ENCODE data around the gene NT5C1B.
A peak's percentile ranks its signal among the peaks of the same experiment; 100 is the strongest.

The NT5C1B gene

DNA sequence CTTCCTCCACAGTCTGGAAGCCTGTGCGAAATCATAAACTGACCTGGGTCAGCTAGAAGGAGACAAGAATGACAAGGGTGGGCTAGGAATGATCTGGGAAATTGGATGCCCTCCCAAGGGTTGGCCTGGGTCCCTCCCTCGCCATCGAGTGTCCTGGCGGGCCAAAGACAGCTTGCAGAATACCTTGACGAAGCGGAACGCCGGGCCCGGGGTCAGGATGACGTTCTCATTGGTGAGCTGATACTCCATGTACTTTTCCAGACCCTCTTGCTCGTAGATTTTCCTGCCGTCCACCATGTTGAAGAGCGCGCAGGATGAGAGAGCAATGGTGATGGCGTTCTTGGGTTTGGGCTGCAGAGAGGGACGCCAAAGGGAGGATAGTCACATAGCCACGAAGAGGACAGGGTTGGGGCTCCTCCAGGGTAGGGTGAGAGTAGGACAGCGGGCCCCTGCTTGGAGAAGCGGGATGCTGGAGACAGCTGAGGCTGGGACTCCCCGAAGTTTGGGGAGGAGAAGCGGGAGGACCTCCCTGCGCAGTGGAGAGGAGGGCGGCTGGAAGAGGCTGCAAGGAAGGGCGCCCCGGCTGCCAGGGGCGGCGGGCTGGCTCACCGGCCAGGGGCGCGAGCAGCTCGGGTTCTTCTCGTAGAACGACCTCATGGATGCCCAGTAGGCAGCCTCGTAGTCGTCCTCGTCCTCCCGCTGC lies 5.3 kb downstream of the NT5C1B start:
- H3K36me3 ChIP-seq = no peaks in the 10 kb centered on the region
- peaks cover 0 to 5% (median 0%) of the 10 kb centered on the region in 3 donors for H3K9me3 ChIP-seq
- no peaks in the 10 kb centered on the region for H3K27me3 ChIP-seq
- TF ChIP-seq, protein P1, sequence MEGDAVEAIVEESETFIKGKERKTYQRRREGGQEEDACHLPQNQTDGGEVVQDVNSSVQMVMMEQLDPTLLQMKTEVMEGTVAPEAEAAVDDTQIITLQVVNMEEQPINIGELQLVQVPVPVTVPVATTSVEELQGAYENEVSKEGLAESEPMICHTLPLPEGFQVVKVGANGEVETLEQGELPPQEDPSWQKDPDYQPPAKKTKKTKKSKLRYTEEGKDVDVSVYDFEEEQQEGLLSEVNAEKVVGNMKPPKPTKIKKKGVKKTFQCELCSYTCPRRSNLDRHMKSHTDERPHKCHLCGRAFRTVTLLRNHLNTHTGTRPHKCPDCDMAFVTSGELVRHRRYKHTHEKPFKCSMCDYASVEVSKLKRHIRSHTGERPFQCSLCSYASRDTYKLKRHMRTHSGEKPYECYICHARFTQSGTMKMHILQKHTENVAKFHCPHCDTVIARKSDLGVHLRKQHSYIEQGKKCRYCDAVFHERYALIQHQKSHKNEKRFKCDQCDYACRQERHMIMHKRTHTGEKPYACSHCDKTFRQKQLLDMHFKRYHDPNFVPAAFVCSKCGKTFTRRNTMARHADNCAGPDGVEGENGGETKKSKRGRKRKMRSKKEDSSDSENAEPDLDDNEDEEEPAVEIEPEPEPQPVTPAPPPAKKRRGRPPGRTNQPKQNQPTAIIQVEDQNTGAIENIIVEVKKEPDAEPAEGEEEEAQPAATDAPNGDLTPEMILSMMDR (IDR thresholded peaks at IDR 0.05) = no peak
- no peak for DNase-seq
- H3K4me3 ChIP-seq = no peak overlapping the region
- no peak overlapping the region for H3K27ac ChIP-seq
- intact Hi-C loops (cut with DNase I; ENCODE audit: low total_unique reads) = no loop called here
- no peaks in the 10 kb centered on the region for H3K4me1 ChIP-seq

DNA sequence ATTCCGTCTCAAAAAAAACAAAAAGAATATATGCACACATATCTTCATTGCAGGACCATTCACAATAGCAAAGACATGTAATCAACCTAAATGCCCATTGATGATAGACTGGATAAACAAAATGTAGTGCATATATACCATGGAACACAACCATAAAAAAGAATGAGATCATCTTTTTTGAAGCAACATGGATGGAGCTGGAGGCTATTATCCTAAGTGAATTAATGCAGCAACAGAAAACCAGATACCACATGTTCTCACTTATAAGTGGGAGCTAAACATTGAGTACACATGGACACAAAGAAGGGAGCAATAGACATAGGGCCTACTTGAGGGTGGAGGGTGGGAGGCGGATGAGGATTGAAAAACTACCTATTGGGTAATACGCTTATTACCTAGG lies 8.8 kb downstream of the NT5C1B start:
- H3K27ac ChIP-seq = no peak overlapping the region
- intact Hi-C loops (cut with DNase I; ENCODE audit: low total_unique reads) = no loop called here
- H3K9me3 ChIP-seq = peaks cover 0 to 5% (median 0%) of the 10 kb centered on the region in 3 donors
- H3K36me3 ChIP-seq = no peaks in the 10 kb centered on the region
- TF ChIP-seq, protein P1 (IDR thresholded peaks at IDR 0.05) = no peak
- H3K4me1 ChIP-seq = no peaks in the 10 kb centered on the region
- no peaks in the 10 kb centered on the region for H3K27me3 ChIP-seq
- DNase-seq = no peak
- H3K4me3 ChIP-seq = no peak overlapping the region

GRCh38 chr2:18578033-18578432 lies 11.3 kb downstream of the NT5C1B start:
- intact Hi-C loops (cut with DNase I; ENCODE audit: low total_unique reads) = no loop called here
- Histone ChIP-seq H3K27me3 (no peaks in the 10 kb centered on the region), H3K4me3 (no peak overlapping the region), H3K4me1 (no peaks in the 10 kb centered on the region), H3K36me3 (no peaks in the 10 kb centered on the region), H3K27ac (no peak overlapping the region), H3K9me3 (peaks cover 0 to 5% (median 0%) of the 10 kb centered on the region in 3 donors)
- no peak for DNase-seq
- TF ChIP-seq, protein P1 (IDR thresholded peaks at IDR 0.05) = no peak

GRCh38 chr2:18566145-18566769 lies 23.1 kb downstream of the NT5C1B start:
- no peak for DNase-seq
- Histone ChIP-seq H3K4me3 (no peak overlapping the region), H3K9me3 (peaks cover 0 to 6% (median 4%) of the 10 kb centered on the region in 3 donors), H3K36me3 (peaks cover 0 to 7% (median 6%) of the 10 kb centered on the region in 3 donors), H3K4me1 (peaks cover 0 to 2% (median under 1%) of the 10 kb centered on the region in 4 donors), H3K27me3 (no peaks in the 10 kb centered on the region), H3K27ac (no peak overlapping the region)
- intact Hi-C loops (cut with DNase I; ENCODE audit: low total_unique reads) = no loop called here
- TF ChIP-seq, protein P1 (IDR thresholded peaks at IDR 0.05) = no peak

DNA sequence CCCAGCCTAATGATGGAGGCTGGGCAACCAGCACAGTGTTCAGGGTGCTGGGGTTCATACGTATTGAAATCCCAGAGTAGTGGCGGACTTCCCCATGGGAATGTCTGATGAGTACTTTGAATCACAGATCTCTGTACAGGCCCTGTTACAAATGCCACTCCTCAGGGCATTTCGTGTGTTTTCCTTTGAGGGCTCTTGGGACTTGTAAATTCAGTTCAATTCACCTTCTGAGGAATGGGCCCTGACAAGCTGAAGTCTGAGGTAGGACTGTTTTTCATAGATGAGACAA lies 28.6 kb downstream of the NT5C1B start:
- TF ChIP-seq, protein P1 (IDR thresholded peaks at IDR 0.05) = no peak
- intact Hi-C loops (cut with DNase I; ENCODE audit: low total_unique reads) = no loop called here
- Histone ChIP-seq H3K9me3 (peaks cover 0 to 6% (median 4%) of the 10 kb centered on the region in 3 donors), H3K27ac (peak overlapping the region; percentile 96 to 98), H3K4me3 (peak overlapping the region; percentile 71 to 98), H3K27me3 (no peaks in the 10 kb centered on the region), H3K4me1 (peaks cover 0 to 43% (median 20%) of the 10 kb centered on the region in 4 donors), H3K36me3 (peaks cover 0 to 7% (median 6%) of the 10 kb centered on the region in 3 donors)
- DNase-seq = no peak

Data from tibial artery (tissue), 4 donors.